SK-N-SH treated with all-trans-retinoic acid at 6 μM for 48 hours (cell line): Measurements from ENCODE around the gene ATP10B.

ENCODE experiments used
- ARNTL ChIP-seq: fragments of 450-650 bp; formaldehyde crosslinking; IDR thresholded peaks from 2 replicates; pipeline ENCODE4 v1.5.0; 2020; ENCODE audit warnings: low read depth, mild to moderate bottlenecking, moderate library complexity, borderline replicate concordance
- RARB ChIP-seq: fragments of 250-450 bp; sonication (Bioruptor Pico); IDR thresholded peaks from 2 replicates; pipeline ENCODE4 v1.8.0; 2021; ENCODE audit warnings: mild to moderate bottlenecking, moderate library complexity
- ZC3H10 ChIP-seq: fragments of 250-450 bp; sonication (Bioruptor Pico); IDR thresholded peaks from 2 replicates; pipeline ENCODE4 v1.5.1; 2021; ENCODE audit warnings: mild to moderate bottlenecking, moderate library complexity
- ZNF70 ChIP-seq: fragments of 450-650 bp; formaldehyde crosslinking; IDR thresholded peaks from 2 replicates; pipeline ENCODE4 v1.5.0; 2020; ENCODE audit warnings: mild to moderate bottlenecking, moderate library complexity
- TF ChIP-seq, protein P1 (sequence below): fragments of 250-450 bp; sonication (Bioruptor Pico); IDR thresholded peaks from 2 replicates; pipeline ENCODE4 v1.8.0; 2020; ENCODE audit warnings: mild to moderate bottlenecking, moderate library complexity, borderline replicate concordance

DNA sequence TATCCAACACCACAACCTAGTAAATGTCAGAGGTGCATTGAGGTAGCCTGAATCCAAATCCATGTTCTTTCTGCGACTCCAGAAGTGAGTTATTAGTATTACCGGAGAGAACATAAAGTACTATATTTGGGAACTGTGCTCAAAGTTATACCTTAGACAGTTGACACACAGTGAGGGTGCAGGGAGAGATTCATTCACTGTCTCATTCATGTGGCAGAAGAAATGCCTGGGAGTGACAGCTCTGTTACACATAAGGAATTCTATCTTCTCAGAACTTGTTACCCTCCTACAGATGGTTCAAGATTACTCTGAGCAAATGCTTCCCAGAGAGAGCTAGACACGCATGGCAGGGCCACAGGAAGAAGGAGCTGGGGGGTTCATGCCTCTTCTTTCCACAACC, 103.0 kb downstream of the ATP10B start:
- no peak for TF ChIP-seq RARB
- TF ChIP-seq, protein P1, sequence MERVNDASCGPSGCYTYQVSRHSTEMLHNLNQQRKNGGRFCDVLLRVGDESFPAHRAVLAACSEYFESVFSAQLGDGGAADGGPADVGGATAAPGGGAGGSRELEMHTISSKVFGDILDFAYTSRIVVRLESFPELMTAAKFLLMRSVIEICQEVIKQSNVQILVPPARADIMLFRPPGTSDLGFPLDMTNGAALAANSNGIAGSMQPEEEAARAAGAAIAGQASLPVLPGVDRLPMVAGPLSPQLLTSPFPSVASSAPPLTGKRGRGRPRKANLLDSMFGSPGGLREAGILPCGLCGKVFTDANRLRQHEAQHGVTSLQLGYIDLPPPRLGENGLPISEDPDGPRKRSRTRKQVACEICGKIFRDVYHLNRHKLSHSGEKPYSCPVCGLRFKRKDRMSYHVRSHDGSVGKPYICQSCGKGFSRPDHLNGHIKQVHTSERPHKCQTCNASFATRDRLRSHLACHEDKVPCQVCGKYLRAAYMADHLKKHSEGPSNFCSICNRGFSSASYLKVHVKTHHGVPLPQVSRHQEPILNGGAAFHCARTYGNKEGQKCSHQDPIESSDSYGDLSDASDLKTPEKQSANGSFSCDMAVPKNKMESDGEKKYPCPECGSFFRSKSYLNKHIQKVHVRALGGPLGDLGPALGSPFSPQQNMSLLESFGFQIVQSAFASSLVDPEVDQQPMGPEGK (CRISPR knock-in tag), result no peak
- no peak for TF ChIP-seq ZNF70
- TF ChIP-seq ARNTL (CRISPR knock-in tag), result no peak
- TF ChIP-seq ZC3H10 (CRISPR knock-in tag), result no peak
